Spleen (tissue), 7 donors: ENCODE data around the gene USP51.

Experiments
- POLR2AphosphoS5 ChIP-seq, 3 donors: sonication (generic); formaldehyde crosslinking; IDR thresholded peaks; one replicate each; pipeline ENCODE4 v1.5.1; 2017; ENCODE audit warnings: antibody characterized with exemption in 3 of 3
- TF ChIP-seq, protein P1 (sequence below), 11 experiments: fragments of 200-600 bp in 7 of 11; fragments of 450-650 bp in 4 of 11; sonication (generic) in 4 of 11; IDR thresholded peaks in 8 of 11; conservative IDR thresholded peaks in 3 of 11; 1 replicate in 7 of 11; 2 replicates in 4 of 11; pipeline versions ENCODE4 v1.4.0 to v1.8.0; 2016 to 2021; ENCODE audit warnings: antibody characterized with exemption in 11 of 11, inconsistent platforms in 4 of 11, mild to moderate bottlenecking in 1 of 11
- donor health status: DM: no; HTN: no; CAD: no; lungs with moderate emphysema.
- donor health status: DM: no; HTN: no; CAD: no.
- donor health status: DM: no; HTN: no; CAD: no.

GRCh38 chrX:55480390-55481062 is 9.1 kb downstream of the USP51 start:
- no peak for TF ChIP-seq POLR2AphosphoS5 (IDR thresholded peaks at IDR 0.05)
- TF ChIP-seq, protein P1, sequence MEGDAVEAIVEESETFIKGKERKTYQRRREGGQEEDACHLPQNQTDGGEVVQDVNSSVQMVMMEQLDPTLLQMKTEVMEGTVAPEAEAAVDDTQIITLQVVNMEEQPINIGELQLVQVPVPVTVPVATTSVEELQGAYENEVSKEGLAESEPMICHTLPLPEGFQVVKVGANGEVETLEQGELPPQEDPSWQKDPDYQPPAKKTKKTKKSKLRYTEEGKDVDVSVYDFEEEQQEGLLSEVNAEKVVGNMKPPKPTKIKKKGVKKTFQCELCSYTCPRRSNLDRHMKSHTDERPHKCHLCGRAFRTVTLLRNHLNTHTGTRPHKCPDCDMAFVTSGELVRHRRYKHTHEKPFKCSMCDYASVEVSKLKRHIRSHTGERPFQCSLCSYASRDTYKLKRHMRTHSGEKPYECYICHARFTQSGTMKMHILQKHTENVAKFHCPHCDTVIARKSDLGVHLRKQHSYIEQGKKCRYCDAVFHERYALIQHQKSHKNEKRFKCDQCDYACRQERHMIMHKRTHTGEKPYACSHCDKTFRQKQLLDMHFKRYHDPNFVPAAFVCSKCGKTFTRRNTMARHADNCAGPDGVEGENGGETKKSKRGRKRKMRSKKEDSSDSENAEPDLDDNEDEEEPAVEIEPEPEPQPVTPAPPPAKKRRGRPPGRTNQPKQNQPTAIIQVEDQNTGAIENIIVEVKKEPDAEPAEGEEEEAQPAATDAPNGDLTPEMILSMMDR (IDR thresholded peaks at IDR 0.05 in 8 of 11, conservative IDR thresholded peaks at IDR 0.05 in 3 of 11) = no peak
